Smooth muscle cell (in vitro differentiated cells): ENCODE results near the gene SYN1. TPM values are rescaled to one million over a fixed set of nuclear protein-coding genes. Genes with fewer than 3 reads are reported as not detected.
A peak's percentile ranks its signal among the peaks of the same experiment; 100 is the strongest.

Source experiments
- DNase-seq: peaks from one replicate; lab custom pipeline; 2025; ENCODE audit not compliant: unreplicated experiment; lab: John Stamatoyannopoulos, UW
- H2AFZ ChIP-seq: fragments of 200-600 bp; sonication (generic); 2 replicates; pipeline ENCODE4 v1.6.0; 2016; ENCODE audit warnings: antibody characterized with exemption, low read depth, mild to moderate bottlenecking
- H3F3A ChIP-seq: fragments of 200-600 bp; sonication (generic); 2 replicates; pipeline ENCODE4 v1.6.0; 2017; ENCODE audit warnings: antibody characterized with exemption, low read depth
- H3K27ac ChIP-seq: fragments of 200-600 bp; sonication (generic); 2 replicates; pipeline ENCODE4 v1.5.1; 2016; ENCODE audit warnings: low read depth, mild to moderate bottlenecking
- H3K27me3 ChIP-seq: fragments of 200-600 bp; sonication (generic); 2 replicates; pipeline ENCODE4 v1.6.1; 2016; ENCODE audit warnings: low read depth, mild to moderate bottlenecking
- H3K36me3 ChIP-seq: fragments of 200-600 bp; sonication (generic); 2 replicates; pipeline ENCODE4 v1.5.1; 2016; ENCODE audit warnings: low read depth
- H3K4me1 ChIP-seq: fragments of 200-600 bp; sonication (generic); 2 replicates; pipeline ENCODE4 v1.5.1; 2016; ENCODE audit warnings: low read depth
- H3K4me2 ChIP-seq: fragments of 200-600 bp; sonication (generic); 2 replicates; pipeline ENCODE4 v1.6.0; 2016; ENCODE audit warnings: mild to moderate bottlenecking
- H3K4me3 ChIP-seq: fragments of 200-600 bp; sonication (generic); 2 replicates; pipeline ENCODE4 v1.5.1; 2016; ENCODE audit warnings: mild to moderate bottlenecking
- H3K79me2 ChIP-seq: fragments of 200-600 bp; sonication (generic); 2 replicates; pipeline ENCODE4 v1.6.0; 2016; ENCODE audit warnings: low read depth, mild to moderate bottlenecking
- H3K9ac ChIP-seq: fragments of 200-600 bp; sonication (generic); 2 replicates; pipeline ENCODE4 v1.6.0; 2016; ENCODE audit warnings: low read depth
- H3K9me3 ChIP-seq: fragments of 200-600 bp; sonication (generic); replicated peaks from 2 replicates; pipeline ENCODE4 v1.5.1; 2016; ENCODE audit warnings: low read depth
- H4K20me1 ChIP-seq: fragments of 200-600 bp; sonication (generic); 2 replicates; pipeline ENCODE4 v1.6.0; 2016; ENCODE audit warnings: low read depth
- WGBS: methylation state at CpG from one replicate; pipeline ENCODE4 v1.1.7; 2016; ENCODE audit warnings: low lambda C conversion rate; 5-methylcytosine and 5-hydroxymethylcytosine counted together
- microRNA-seq: library from miRNA; unstranded; fragments of <30 nt; microRNA quantifications from one replicate; pipeline ENCODE4, GENCODE V29; 2016; ENCODE audit warnings: borderline number of aligned reads
- polyA plus RNA-seq: library from polyadenylated mRNA; unstranded; fragments of >200 nt; fragmentation: Nextera tagmentation; extraction: Ambion mirVana; gene quantifications from 2 replicates; pipeline ENCODE4 v1.2.1, GENCODE V29; 2016
- small RNA-seq: library from RNA; depleted of rRNA; stranded (forward); fragments of <200 nt; gene quantifications from one replicate; pipeline ENCODE3, GENCODE V24; 2014
- total RNA-seq: library from RNA; depleted of rRNA; stranded (reverse); fragments of >200 nt; gene quantifications from 2 replicates; pipeline ENCODE4 v1.2.3, GENCODE V29; 2014
- TF ChIP-seq, protein P1 (sequence below): fragments of 200-600 bp; sonication (generic); IDR thresholded peaks from 2 replicates; pipeline ENCODE4 v1.5.1; 2017; ENCODE audit warnings: borderline replicate concordance, mild to moderate bottlenecking, antibody characterized with exemption; ENCODE audit not compliant: insufficient read depth, poor library complexity, severe bottlenecking

SYN1 gene
- total and polyA plus RNA-seq, 2 experiments from 2014 or later: 5.1 to 9.1 TPM

- Histone ChIP-seq H4K20me1 (no peaks in the 10 kb centered on the region), H3K9me3 (no peaks in the 10 kb centered on the region), H3F3A (no peaks in the 10 kb centered on the region), H3K9ac (no peak overlapping the region), H3K4me2 (peak overlapping the region; percentile 87), H2AFZ (peak overlapping the region; percentile 93), H3K4me3 (peak overlapping the region; percentile 71), H3K27me3 (no peaks in the 10 kb centered on the region), H3K27ac (no peak overlapping the region), H3K4me1 (no peaks in the 10 kb centered on the region), H3K79me2 (no peaks in the 10 kb centered on the region), H3K36me3 (no peaks in the 10 kb centered on the region)
- no peak for DNase-seq
- WGBS: 55% methylated on average over 31 of the region's 34 CpGs
- TF ChIP-seq, protein P1, sequence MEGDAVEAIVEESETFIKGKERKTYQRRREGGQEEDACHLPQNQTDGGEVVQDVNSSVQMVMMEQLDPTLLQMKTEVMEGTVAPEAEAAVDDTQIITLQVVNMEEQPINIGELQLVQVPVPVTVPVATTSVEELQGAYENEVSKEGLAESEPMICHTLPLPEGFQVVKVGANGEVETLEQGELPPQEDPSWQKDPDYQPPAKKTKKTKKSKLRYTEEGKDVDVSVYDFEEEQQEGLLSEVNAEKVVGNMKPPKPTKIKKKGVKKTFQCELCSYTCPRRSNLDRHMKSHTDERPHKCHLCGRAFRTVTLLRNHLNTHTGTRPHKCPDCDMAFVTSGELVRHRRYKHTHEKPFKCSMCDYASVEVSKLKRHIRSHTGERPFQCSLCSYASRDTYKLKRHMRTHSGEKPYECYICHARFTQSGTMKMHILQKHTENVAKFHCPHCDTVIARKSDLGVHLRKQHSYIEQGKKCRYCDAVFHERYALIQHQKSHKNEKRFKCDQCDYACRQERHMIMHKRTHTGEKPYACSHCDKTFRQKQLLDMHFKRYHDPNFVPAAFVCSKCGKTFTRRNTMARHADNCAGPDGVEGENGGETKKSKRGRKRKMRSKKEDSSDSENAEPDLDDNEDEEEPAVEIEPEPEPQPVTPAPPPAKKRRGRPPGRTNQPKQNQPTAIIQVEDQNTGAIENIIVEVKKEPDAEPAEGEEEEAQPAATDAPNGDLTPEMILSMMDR: no peak
Measured at GRCh38 chrX:47523713-47524166, 95.9 kb downstream of the SYN1 start.

- TF ChIP-seq, protein P1: peak; percentile 65
- Histone ChIP-seq H3K4me3 (peak overlapping the region; percentile 71), H3K4me2 (peak overlapping the region; percentile 87), H3K9ac (no peak overlapping the region), H3K27me3 (no peaks in the 10 kb centered on the region), H3F3A (no peaks in the 10 kb centered on the region), H3K9me3 (no peaks in the 10 kb centered on the region), H4K20me1 (no peaks in the 10 kb centered on the region), H3K4me1 (no peaks in the 10 kb centered on the region), H3K36me3 (no peaks in the 10 kb centered on the region), H3K79me2 (no peaks in the 10 kb centered on the region), H2AFZ (peak overlapping the region; percentile 93), H3K27ac (no peak overlapping the region)
- WGBS: 50% methylated on average over 13 of the region's 33 CpGs
- peak; percentile 52 for DNase-seq
Measured at GRCh38 chrX:47523297-47523696, 96.4 kb downstream of the SYN1 start.

Small RNA genes within 50 kb of the gene (microRNA-seq; reads per million reads assigned to microRNA genes)
- not detected for gene MIR4769

Small RNA genes within 50 kb of the gene (small RNA-seq; reads per million reads assigned to genes)
- gene MIR4769: not detected

Other genes starting within 250 kb of the SYN1 start
- 0.22 TPM in 1 of 2 replicates, not detected in the other for gene ZNF157, start 249.3 kb downstream of the SYN1 start, total RNA-seq
- not detected in 2 replicates for gene ZNF157, start 249.3 kb downstream of the SYN1 start, polyA plus RNA-seq
- 4.6 and 6.7 TPM in 2 replicates for gene ZNF41, start 136.6 kb downstream of the SYN1 start, total RNA-seq
- gene ZNF41, start 136.6 kb downstream of the SYN1 start, polyA plus RNA-seq: 2.7 and 4.6 TPM in 2 replicates
- 29.5 and 33.1 TPM in 2 replicates for gene ARAF, start 58.7 kb downstream of the SYN1 start, total RNA-seq
- gene ARAF, start 58.7 kb downstream of the SYN1 start, polyA plus RNA-seq: 63.1 and 72.8 TPM in 2 replicates
- gene TIMP1, start 37.4 kb downstream of the SYN1 start, total RNA-seq: 3,396 and 3,796 TPM in 2 replicates
- 14,304 and 15,830 TPM in 2 replicates for gene TIMP1, start 37.4 kb downstream of the SYN1 start, polyA plus RNA-seq
- 0.36 and 0.58 TPM in 2 replicates for gene CFP, start 10.1 kb upstream of the SYN1 start, total RNA-seq
- gene CFP, start 10.1 kb upstream of the SYN1 start, polyA plus RNA-seq: 1.3 and 1.7 TPM in 2 replicates
- 20.9 and 21.1 TPM in 2 replicates for gene ELK1, start 30.7 kb upstream of the SYN1 start, total RNA-seq
- 29.3 and 33.2 TPM in 2 replicates for gene ELK1, start 30.7 kb upstream of the SYN1 start, polyA plus RNA-seq
- 166 and 230 TPM in 2 replicates for gene UXT, start 39.3 kb upstream of the SYN1 start, total RNA-seq
- gene UXT, start 39.3 kb upstream of the SYN1 start, polyA plus RNA-seq: 198 and 204 TPM in 2 replicates
- gene ZNF81, start 217.0 kb upstream of the SYN1 start, total RNA-seq: 4.6 and 5.7 TPM in 2 replicates
- gene ZNF81, start 217.0 kb upstream of the SYN1 start, polyA plus RNA-seq: 4.8 and 5.1 TPM in 2 replicates